GM21737 (cell line): ENCODE results near the gene NUP43.
"Not testable (repeated sequence)": the region's sequence is repeated elsewhere in the genome, so short reads cannot be mapped to it uniquely, and the experiment has no call there.

ENCODE experiments used
- ATAC-seq: cut with Tn5 transposase; IDR thresholded peaks from one replicate; pipeline ENCODE4 v1.9.1; 2021; ENCODE audit warnings: mild to moderate bottlenecking, moderate library complexity; ENCODE audit not compliant: unreplicated experiment

The NUP43 gene

DNA sequence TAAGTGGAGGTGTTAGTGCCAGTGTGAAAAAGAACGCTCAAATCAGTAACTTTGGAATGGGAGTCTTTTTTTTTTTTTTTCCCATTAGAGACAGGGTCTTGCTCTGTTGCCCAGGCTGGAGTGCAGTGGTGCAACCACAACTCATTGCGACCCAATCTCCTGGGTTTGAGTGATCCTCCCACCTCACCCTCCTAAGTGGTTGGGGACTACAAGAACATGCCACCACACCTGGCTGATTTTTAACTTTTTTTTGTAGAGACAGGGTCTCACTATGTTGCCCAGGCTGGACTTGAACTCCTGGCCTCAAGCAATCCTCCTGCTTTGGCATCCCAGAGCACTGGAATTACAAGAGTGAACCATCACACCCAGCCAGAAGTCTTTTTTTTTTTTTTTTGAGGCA is 48.2 kb downstream of the NUP43 start:
- ATAC-seq = no peak

DNA sequence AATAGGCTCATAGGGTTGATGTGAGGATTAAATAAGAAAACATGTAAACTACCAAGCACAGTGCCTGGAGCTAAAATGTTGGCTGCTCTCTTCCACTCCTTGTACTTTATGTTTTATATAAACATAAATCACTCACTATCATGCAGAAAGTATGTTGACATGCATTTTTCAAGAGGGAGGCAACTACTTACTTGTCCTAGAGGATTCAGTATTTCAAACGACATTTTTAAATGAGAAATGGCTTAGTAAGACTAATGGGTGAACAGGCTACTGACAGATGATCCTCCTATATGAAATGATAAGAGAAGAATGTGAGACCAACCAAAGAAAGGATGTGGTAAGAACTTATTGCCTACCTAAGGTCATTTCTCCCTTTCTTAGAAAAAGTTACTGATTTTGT is 49.4 kb downstream of the NUP43 start:
- ATAC-seq = no peak

DNA sequence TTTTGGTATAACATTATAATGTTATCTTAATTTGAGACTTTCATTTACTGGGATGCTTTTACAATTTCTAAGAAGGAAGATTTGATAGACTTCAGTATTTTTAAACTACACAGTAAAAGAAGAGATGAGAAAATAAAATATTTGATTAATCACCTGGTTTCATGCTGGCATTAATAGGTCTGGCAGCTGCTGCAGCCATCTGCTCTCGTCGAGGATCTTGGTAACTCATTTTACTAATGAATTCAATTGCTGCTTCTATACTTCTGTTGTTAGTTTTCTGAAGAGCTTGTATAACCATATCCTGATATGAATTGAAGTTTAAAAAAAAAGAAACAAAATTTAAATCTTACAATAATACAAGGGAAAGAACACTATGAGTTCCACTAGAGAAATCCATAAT is 51.4 kb downstream of the NUP43 start:
- ATAC-seq = no peak

DNA sequence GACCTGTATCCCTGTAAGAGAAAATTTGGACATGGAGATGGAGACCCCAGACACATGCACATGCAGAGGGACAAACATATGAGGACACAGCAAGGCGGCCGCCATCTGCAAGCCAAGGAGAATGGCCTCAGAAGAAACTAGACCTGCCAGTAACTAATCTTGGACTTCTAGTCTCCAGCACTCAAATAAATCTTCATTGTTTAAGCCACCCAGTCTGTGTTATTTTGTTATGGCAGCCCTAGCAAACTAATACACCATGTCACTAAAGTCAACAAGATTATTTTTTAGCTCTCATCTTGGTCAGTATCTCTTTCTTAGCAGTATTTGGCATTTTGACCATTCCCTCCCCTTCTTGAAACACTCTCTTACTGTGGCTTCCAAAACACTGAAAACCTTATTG is 55.1 kb downstream of the NUP43 start:
- no peak for ATAC-seq

DNA sequence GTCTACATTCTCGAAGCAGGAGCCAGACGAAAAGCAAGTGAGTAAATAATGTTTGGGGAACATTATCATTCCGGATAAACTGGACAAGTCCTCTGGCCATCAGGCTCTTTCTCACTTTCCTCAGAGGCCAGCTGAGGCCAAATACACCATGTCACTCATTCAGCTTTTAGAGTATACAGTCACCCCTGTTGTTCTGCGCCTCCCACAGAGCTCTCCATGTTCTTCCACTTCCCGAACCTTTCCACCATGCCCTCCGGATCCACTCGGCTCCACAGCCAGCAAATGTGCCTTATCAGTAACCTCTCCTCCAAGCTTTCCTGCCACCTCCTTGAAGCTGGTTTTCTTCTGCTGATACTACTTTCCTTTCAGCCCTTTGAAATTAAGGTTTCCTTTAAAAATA is 60.1 kb downstream of the NUP43 start:
- ATAC-seq = no peak

DNA sequence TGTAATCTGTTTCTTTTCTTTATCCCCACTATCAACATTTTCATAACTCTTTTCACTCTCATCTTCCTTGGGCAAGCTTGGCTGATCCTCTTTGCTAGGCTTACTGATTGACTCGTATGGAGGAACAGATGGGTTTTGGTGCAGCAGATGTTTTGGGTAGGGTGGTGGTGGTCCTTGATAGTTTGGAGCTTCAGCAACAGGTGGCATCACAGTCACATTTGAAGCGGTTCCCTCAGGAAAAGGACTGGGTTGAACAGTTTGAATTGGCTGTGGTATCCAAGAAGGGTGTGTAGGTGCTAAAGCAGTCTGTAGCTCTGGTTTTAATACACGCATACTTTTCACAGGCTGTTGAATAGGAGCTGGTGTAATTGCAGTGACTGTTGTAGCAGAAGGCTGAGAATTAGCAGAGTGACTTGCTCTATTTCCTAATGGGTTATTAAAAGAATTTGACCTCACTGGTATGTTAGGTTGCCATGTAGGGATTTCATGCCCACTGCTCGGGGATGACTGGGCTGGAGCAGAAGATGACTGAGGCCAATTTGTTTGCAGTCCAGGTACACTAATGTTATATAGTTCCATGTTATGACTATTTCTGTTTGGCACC is 63.0 kb downstream of the NUP43 start:
- no peak for ATAC-seq

DNA sequence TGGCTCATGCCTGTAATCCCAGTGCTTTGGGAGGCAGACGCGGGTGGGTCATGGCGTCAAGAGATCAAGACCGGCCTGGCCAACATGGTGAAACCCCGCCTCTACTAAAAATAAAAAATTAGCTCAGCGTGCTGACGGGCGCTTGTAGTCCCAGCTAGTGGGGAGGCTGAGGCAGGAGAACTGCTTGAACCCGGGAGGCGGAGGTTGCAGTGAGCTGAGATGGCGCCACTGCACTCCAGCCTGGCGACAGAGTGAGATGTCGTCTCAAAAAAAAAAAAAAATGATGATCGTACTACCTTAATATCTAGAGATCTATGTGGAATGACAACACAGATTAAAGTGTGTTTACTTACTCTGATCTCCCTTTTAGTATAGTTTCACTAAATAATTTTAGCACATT is 64.5 kb downstream of the NUP43 start:
- not testable (repeated sequence) for ATAC-seq

DNA sequence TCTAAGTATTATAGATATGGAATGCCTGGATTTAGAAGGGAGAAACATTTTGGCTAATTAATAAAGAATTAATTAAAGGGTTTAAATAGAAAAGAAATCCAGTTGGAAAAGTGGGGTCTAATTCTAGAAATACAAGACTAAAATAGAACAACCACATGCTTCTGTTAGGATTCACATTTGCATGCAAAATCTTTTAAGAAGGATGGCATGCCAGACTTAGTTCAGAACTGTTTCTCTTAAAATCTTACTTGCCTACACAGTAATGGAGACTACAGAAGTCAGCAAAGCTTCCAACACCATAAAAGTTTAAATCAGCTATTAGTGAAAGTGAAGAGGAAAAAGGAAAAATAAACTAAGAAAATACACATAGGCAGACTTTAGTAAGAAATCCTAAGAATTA is 65.1 kb downstream of the NUP43 start:
- ATAC-seq = no peak

DNA sequence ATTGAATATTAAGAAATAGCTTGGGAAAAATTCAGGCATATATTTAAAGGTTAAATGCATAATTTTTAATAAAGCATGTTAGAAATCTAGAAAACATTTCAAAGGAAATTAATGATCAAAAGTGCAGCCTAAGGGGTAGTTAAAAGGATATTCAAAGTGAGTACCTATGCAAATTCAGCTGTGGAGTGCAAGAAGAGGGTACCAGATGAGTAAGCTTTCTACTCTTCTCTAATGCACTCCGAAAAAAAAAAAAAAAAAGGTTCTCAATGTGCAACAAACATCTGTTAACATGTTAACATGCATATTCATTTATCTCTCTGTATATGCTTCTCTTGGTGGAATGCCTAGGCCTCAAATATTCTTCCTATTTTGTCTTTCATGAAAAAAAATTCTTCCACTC is 65.8 kb downstream of the NUP43 start:
- ATAC-seq = no peak
